Keratinocyte (primary cell): Measurements from ENCODE around the gene PI4KA. TPM values are rescaled to one million over a fixed set of nuclear protein-coding genes. Genes with fewer than 3 reads are reported as not detected.

Experiments
- DNase-seq: peaks from one replicate; pipeline ENCODE4 v3.0.0-alpha.2; 2011; ENCODE audit warnings: low read depth, missing footprints, low spot score
- FAIRE-seq: peaks from 2 replicates; lab custom pipeline; 2011; peaks lifted over from hg19 to GRCh38; lab: Jason Lieb, UNC
- H2AFZ ChIP-seq: 2 replicates; pipeline ENCODE4 v1.6.0; 2012; ENCODE audit warnings: low read length, control low read depth, inconsistent platforms; ENCODE audit not compliant: control insufficient read depth
- H3K27ac ChIP-seq: 2 replicates; pipeline ENCODE4 v1.5.1; 2011; ENCODE audit warnings: low read length; ENCODE audit not compliant: control insufficient read depth, insufficient read depth
- H3K27me3 ChIP-seq: 3 replicates; pipeline ENCODE4 v1.6.0; 2011; ENCODE audit warnings: low read length; ENCODE audit not compliant: control insufficient read depth, insufficient read depth; ENCODE audit errors: extremely low read depth
- H3K36me3 ChIP-seq, 2 experiments: 2 replicates in 1 of 2; 3 replicates in 1 of 2; pipeline ENCODE4 v1.5.1; 2011; ENCODE audit warnings: low read length in 2 of 2, mild to moderate bottlenecking in 1 of 2; ENCODE audit not compliant: control insufficient read depth in 2 of 2, insufficient read depth in 2 of 2; ENCODE audit errors: extremely low read depth in 1 of 2
- H3K4me1 ChIP-seq: 3 replicates; pipeline ENCODE4 v1.5.1; 2011; ENCODE audit warnings: low read length; ENCODE audit not compliant: control insufficient read depth, insufficient read depth; ENCODE audit errors: extremely low read depth
- H3K4me2 ChIP-seq: 3 replicates; pipeline ENCODE4 v1.6.0; 2011; ENCODE audit warnings: low read depth, low read length; ENCODE audit not compliant: control insufficient read depth, insufficient read depth; ENCODE audit errors: extremely low read depth
- H3K4me3 ChIP-seq, 3 experiments: fragments of 200-600 bp in 1 of 3; sonication (generic) in 1 of 3; 2 replicates in 2 of 3; 3 replicates in 1 of 3; pipeline ENCODE4 v1.5.1; 2011 to 2016; ENCODE audit warnings: low read length in 3 of 3, mild to moderate bottlenecking in 3 of 3, control low read depth in 2 of 3, inconsistent platforms in 1 of 3, low read depth in 1 of 3, mixed read lengths in 1 of 3, mixed run types in 1 of 3, moderate library complexity in 1 of 3; ENCODE audit not compliant: control insufficient read depth in 2 of 3, insufficient read depth in 2 of 3; ENCODE audit errors: extremely low read depth in 1 of 3
- H3K79me2 ChIP-seq: 2 replicates; pipeline ENCODE4 v1.6.0; 2012; ENCODE audit warnings: low read length; ENCODE audit not compliant: control insufficient read depth, insufficient read depth
- H3K9ac ChIP-seq: 3 replicates; pipeline ENCODE4 v1.6.0; 2011; ENCODE audit warnings: low read length; ENCODE audit not compliant: control insufficient read depth, insufficient read depth; ENCODE audit errors: extremely low read depth
- H3K9me1 ChIP-seq: 3 replicates; pipeline ENCODE4 v1.6.0; 2011; ENCODE audit warnings: low read length; ENCODE audit not compliant: control insufficient read depth, insufficient read depth; ENCODE audit errors: extremely low read depth
- H3K9me3 ChIP-seq: 2 replicates; pipeline ENCODE4 v1.5.1; 2012; ENCODE audit warnings: low read depth, low read length; ENCODE audit not compliant: control insufficient read depth
- H4K20me1 ChIP-seq: 3 replicates; pipeline ENCODE4 v1.6.0; 2011; ENCODE audit warnings: low read length; ENCODE audit not compliant: control insufficient read depth, insufficient read depth; ENCODE audit errors: extremely low read depth
- CTCF ChIP-seq, 3 experiments: IDR thresholded peaks in 1 of 3; conservative IDR thresholded peaks in 1 of 3; optimal IDR thresholded peaks in 1 of 3; 2 replicates in 2 of 3; 3 replicates in 1 of 3; pipeline versions ENCODE3 to v1.5.1; 2011; ENCODE audit warnings: low read length in 3 of 3, mild to moderate bottlenecking in 3 of 3, moderate library complexity in 2 of 3, control low read depth in 1 of 3, inconsistent platforms in 1 of 3; ENCODE audit not compliant: insufficient read depth in 2 of 3; ENCODE audit errors: extremely low read depth in 1 of 3
- EZH2 ChIP-seq: IDR thresholded peaks from one replicate; pipeline ENCODE4 v1.6.1; 2012; ENCODE audit warnings: inconsistent platforms, mild to moderate bottlenecking, low read length, moderate library complexity
- dilution Hi-C: fragments of 300-500 bp; cut with MboI; formaldehyde crosslinking; loops from one replicate; pipeline ENCODE4 v1.7.0; 2020; ENCODE audit warnings: low sequenced_read_pairs; ENCODE audit not compliant: extremely low pct_ligation_motif_present
- polyA plus RNA-seq, 5 experiments: library from polyadenylated mRNA; depleted of rRNA in 3 of 5; stranded (reverse) in 3 of 5; stranded (forward) in 1 of 5; unstranded in 1 of 5; fragments of >200 nt; gene quantifications; 1 replicate in 1 of 5; 2 replicates in 3 of 5; 3 replicates in 1 of 5; pipeline versions ENCODE4 v1.2.1 to v1.2.3, GENCODE V29; 2011 to 2012; ENCODE audit warnings: missing spikeins in 2 of 5, low read depth in 1 of 5, low replicate concordance in 1 of 5

PI4KA gene
- polyA plus RNA-seq, 1 donor (not counting 4 experiments of a cell fraction or from before 2014, with no cell fraction given): 13.6 TPM

GRCh38 chr22:20867179-20868024 is 8.8 kb upstream of the PI4KA start:
- H3K9me3 ChIP-seq: no peaks in the 10 kb centered on the region
- no peak overlapping the region for H3K27ac ChIP-seq
- peaks cover 9% of the 10 kb centered on the region for H3K4me1 ChIP-seq
- H3K36me3 ChIP-seq: peaks cover 6 to 10% of the 10 kb centered on the region in 2 experiments
- TF ChIP-seq CTCF (optimal IDR thresholded peaks at IDR 0.05 in 1 of 3, IDR thresholded peaks at IDR 0.05 in 1 of 3, conservative IDR thresholded peaks at IDR 0.05 in 1 of 3; ENCODE audit: extremely low read depth in 1 of 3, insufficient read depth in 2 of 3, low read length in 3 of 3): no peak
- no peak for TF ChIP-seq EZH2
- DNase-seq: no peak
- no peak for FAIRE-seq
- dilution Hi-C loops: no loop called here
- no peaks in the 10 kb centered on the region for H3K27me3 ChIP-seq
- no peaks in the 10 kb centered on the region for H3K9me1 ChIP-seq
- no peak overlapping the region for H3K9ac ChIP-seq
- H4K20me1 ChIP-seq: peaks cover 3% of the 10 kb centered on the region
- no peaks in the 10 kb centered on the region for H3K79me2 ChIP-seq
- H3K4me2 ChIP-seq: no peak overlapping the region
- H3K4me3 ChIP-seq: no peak overlapping the region
- no peak overlapping the region for H2AFZ ChIP-seq

- H3K4me1 ChIP-seq: peaks cover 9% of the 10 kb centered on the region
- H3K4me2 ChIP-seq: no peak overlapping the region
- H4K20me1 ChIP-seq: peaks cover 3% of the 10 kb centered on the region
- no peaks in the 10 kb centered on the region for H3K9me1 ChIP-seq
- H3K36me3 ChIP-seq: peaks cover 6 to 10% of the 10 kb centered on the region in 2 experiments
- dilution Hi-C loops: no loop called here
- no peak overlapping the region for H3K27ac ChIP-seq
- TF ChIP-seq EZH2 (no peak), CTCF (optimal IDR thresholded peaks at IDR 0.05 in 1 of 3, IDR thresholded peaks at IDR 0.05 in 1 of 3, conservative IDR thresholded peaks at IDR 0.05 in 1 of 3; ENCODE audit: extremely low read depth in 1 of 3, insufficient read depth in 2 of 3, low read length in 3 of 3) (no peak)
- FAIRE-seq: no peak
- no peak overlapping the region for H3K4me3 ChIP-seq
- H3K27me3 ChIP-seq: no peaks in the 10 kb centered on the region
- no peak overlapping the region for H3K9ac ChIP-seq
- no peak overlapping the region for H2AFZ ChIP-seq
- no peaks in the 10 kb centered on the region for H3K79me2 ChIP-seq
- no peak for DNase-seq
- no peaks in the 10 kb centered on the region for H3K9me3 ChIP-seq
These were observed 8.1 kb upstream of the PI4KA start for GRCh38 chr22:20866736-20867135.
